SK-N-SH treated with all-trans-retinoic acid at 6 μM for 48 hours (cell line): ENCODE data around the gene RDH14.

Experiments used
- ATAC-seq: fragments of 200-7000 bp; cut with Tn5 transposase; 3 replicates; pipeline ENCODE4 v1.9.1; 2020; ENCODE audit warnings: mild to moderate bottlenecking, moderate library complexity
- ARNTL ChIP-seq: fragments of 450-650 bp; formaldehyde crosslinking; IDR thresholded peaks from 2 replicates; pipeline ENCODE4 v1.5.0; 2020; ENCODE audit warnings: low read depth, mild to moderate bottlenecking, moderate library complexity, borderline replicate concordance
- BACH2 ChIP-seq: fragments of 250-450 bp; sonication (Bioruptor Pico); IDR thresholded peaks from 2 replicates; pipeline ENCODE4 v1.9.0; 2021; ENCODE audit warnings: mild to moderate bottlenecking, borderline replicate concordance
- CREB5 ChIP-seq: fragments of 250-450 bp; sonication (Bioruptor Pico); IDR thresholded peaks from 2 replicates; pipeline ENCODE4 v1.5.1; 2020; ENCODE audit warnings: low read depth, mild to moderate bottlenecking, moderate library complexity
- CSDC2 ChIP-seq: fragments of 250-450 bp; sonication (Bioruptor Pico); IDR thresholded peaks from 2 replicates; pipeline ENCODE4 v1.5.0; 2020; ENCODE audit warnings: mild to moderate bottlenecking, moderate library complexity
- CSRNP3 ChIP-seq: fragments of 250-450 bp; sonication (Bioruptor Pico); IDR thresholded peaks from 2 replicates; pipeline ENCODE4 v1.5.1; 2021; ENCODE audit warnings: mild to moderate bottlenecking, moderate library complexity
- ESRRG ChIP-seq: fragments of 250-450 bp; sonication (Bioruptor Pico); IDR thresholded peaks from 2 replicates; pipeline ENCODE4 v1.6.1; 2021; ENCODE audit warnings: mild to moderate bottlenecking
- GLIS3 ChIP-seq: fragments of 250-450 bp; sonication (Bioruptor Pico); IDR thresholded peaks from 2 replicates; pipeline ENCODE4 v1.5.0; 2020; ENCODE audit warnings: mild to moderate bottlenecking, moderate library complexity
- ISL1 ChIP-seq: fragments of 250-450 bp; sonication (Bioruptor Pico); IDR thresholded peaks from 2 replicates; pipeline ENCODE4 v2.1.2; 2022; ENCODE audit warnings: mild to moderate bottlenecking, moderate library complexity
- OSR1 ChIP-seq: fragments of 250-450 bp; sonication (Bioruptor Pico); IDR thresholded peaks from 2 replicates; pipeline ENCODE4 v1.8.0; 2022; ENCODE audit warnings: moderate library complexity, mild to moderate bottlenecking, inconsistent platforms
- PATZ1 ChIP-seq: fragments of 250-450 bp; sonication (Bioruptor Pico); IDR thresholded peaks from 2 replicates; pipeline ENCODE4 v1.8.0; 2020; ENCODE audit warnings: mild to moderate bottlenecking, moderate library complexity, borderline replicate concordance
- POU6F1 ChIP-seq: fragments of 250-450 bp; sonication (Bioruptor Pico); IDR thresholded peaks from 2 replicates; pipeline ENCODE4 v1.8.0; 2021; ENCODE audit warnings: low read depth, mild to moderate bottlenecking, moderate library complexity, borderline replicate concordance
- PPARA ChIP-seq: fragments of 250-450 bp; sonication (Bioruptor Pico); IDR thresholded peaks from 2 replicates; pipeline ENCODE4 v1.5.0; 2020; ENCODE audit warnings: mild to moderate bottlenecking, borderline replicate concordance
- RARB ChIP-seq: fragments of 250-450 bp; sonication (Bioruptor Pico); IDR thresholded peaks from 2 replicates; pipeline ENCODE4 v1.8.0; 2021; ENCODE audit warnings: mild to moderate bottlenecking, moderate library complexity
- SNAI2 ChIP-seq: fragments of 250-450 bp; sonication (Bioruptor Pico); IDR thresholded peaks from 2 replicates; pipeline ENCODE4 v1.5.0; 2020; ENCODE audit warnings: mild to moderate bottlenecking, moderate library complexity
- TCF4 ChIP-seq: fragments of 250-450 bp; sonication (Bioruptor Pico); IDR thresholded peaks from 2 replicates; pipeline ENCODE4 v1.8.0; 2021; ENCODE audit warnings: mild to moderate bottlenecking, moderate library complexity, borderline replicate concordance
- TOX ChIP-seq: fragments of 250-450 bp; sonication (Bioruptor Pico); IDR thresholded peaks from 2 replicates; pipeline ENCODE4 v1.8.0; 2021; ENCODE audit warnings: mild to moderate bottlenecking, moderate library complexity, borderline replicate concordance
- TSHZ2 ChIP-seq: fragments of 250-450 bp; sonication (Bioruptor Pico); IDR thresholded peaks from 2 replicates; pipeline ENCODE4 v1.5.0; 2020; ENCODE audit warnings: mild to moderate bottlenecking, moderate library complexity
- ZC3H10 ChIP-seq: fragments of 250-450 bp; sonication (Bioruptor Pico); IDR thresholded peaks from 2 replicates; pipeline ENCODE4 v1.5.1; 2021; ENCODE audit warnings: mild to moderate bottlenecking, moderate library complexity
- ZFP3 ChIP-seq: fragments of 250-450 bp; sonication (Bioruptor Pico); IDR thresholded peaks from 2 replicates; pipeline ENCODE4 v1.5.0; 2020; ENCODE audit warnings: mild to moderate bottlenecking, moderate library complexity
- ZFP30 ChIP-seq: fragments of 450-650 bp; formaldehyde crosslinking; IDR thresholded peaks from 2 replicates; pipeline ENCODE4 v1.5.0; 2022; ENCODE audit warnings: mild to moderate bottlenecking, moderate library complexity
- ZNF565 ChIP-seq: fragments of 450-650 bp; formaldehyde crosslinking; conservative IDR thresholded peaks from 2 replicates; pipeline ENCODE4 v1.5.0; 2020; ENCODE audit warnings: low read depth, mild to moderate bottlenecking, moderate library complexity
- ZNF70 ChIP-seq: fragments of 450-650 bp; formaldehyde crosslinking; IDR thresholded peaks from 2 replicates; pipeline ENCODE4 v1.5.0; 2020; ENCODE audit warnings: mild to moderate bottlenecking, moderate library complexity
- ZNF8 ChIP-seq: fragments of 450-650 bp; formaldehyde crosslinking; IDR thresholded peaks from 2 replicates; pipeline ENCODE4 v1.5.0; 2020; ENCODE audit warnings: mild to moderate bottlenecking, moderate library complexity

Gene RDH14

GRCh38 chr2:18560031-18560796, at the start of gene RDH14:
Gene RDH14 (minus strand): TSS chr2:18560653. CDS start chr2:18560572, 81 bp downstream.
- ATAC-seq, result peak; percentile 97
- TF ChIP-seq POU6F1 (CRISPR knock-in tag) (no peak), OSR1 (no peak), GLIS3 (0 out of 2 replicates have a peak, but pooled peaks have one; percentile 14), ISL1 (no peak), TOX (CRISPR knock-in tag) (no peak), PPARA (CRISPR knock-in tag) (no peak), ZNF8 (CRISPR knock-in tag) (no peak), ZFP3 (CRISPR knock-in tag) (0 out of 2 replicates have a peak, but pooled peaks have one; percentile 32), ARNTL (CRISPR knock-in tag) (no peak), PATZ1 (no peak), ZC3H10 (CRISPR knock-in tag) (no peak), ZNF565 (CRISPR knock-in tag) (no peak), BACH2 (no peak), TSHZ2 (CRISPR knock-in tag) (peak; percentile 38; the same call in 1 of the 2 replicates), ZNF70 (CRISPR knock-in tag) (0 out of 2 replicates have a peak, but pooled peaks have one; percentile 15), SNAI2 (CRISPR knock-in tag) (no peak), ESRRG (CRISPR knock-in tag) (0 out of 2 replicates have a peak, but pooled peaks have one; percentile 71)

GRCh38 chr2:18610090-18610489, 49.6 kb upstream of the RDH14 start:
- ATAC-seq, result no peak
- no peak for TF ChIP-seq CSRNP3 (CRISPR knock-in tag)
- no peak for TF ChIP-seq OSR1
- TF ChIP-seq TCF4 (CRISPR knock-in tag), result no peak
- TF ChIP-seq PPARA (CRISPR knock-in tag), result no peak
- TF ChIP-seq, all 23 proteins: peak for 0

- no peak for TF ChIP-seq RARB (CRISPR knock-in tag)
- TF ChIP-seq PPARA (CRISPR knock-in tag), result no peak
- TF ChIP-seq ARNTL (CRISPR knock-in tag), result no peak
- no peak; the same call in 2 of the 3 replicates for ATAC-seq
Measured at GRCh38 chr2:18605115-18605514, 44.7 kb upstream of the RDH14 start.

GRCh38 chr2:18604531-18604885, 44.1 kb upstream of the RDH14 start:
- peak; percentile 64 for ATAC-seq
- no peak for TF ChIP-seq OSR1
- no peak for TF ChIP-seq ZNF565 (CRISPR knock-in tag)
- TF ChIP-seq ISL1, result peak; percentile 32; the same call in 1 of the 2 replicates
- TF ChIP-seq BACH2, result peak; percentile 8; the same call in 1 of the 2 replicates
- TF ChIP-seq ZNF8 (CRISPR knock-in tag), result peak; percentile 11; the same call in 1 of the 2 replicates
- no peak for TF ChIP-seq ZFP3 (CRISPR knock-in tag)
- peak; percentile 48; the same call in 1 of the 2 replicates for TF ChIP-seq CREB5 (CRISPR knock-in tag)
- TF ChIP-seq RARB (CRISPR knock-in tag), result no peak
- no peak; the same call in 1 of the 2 replicates for TF ChIP-seq PATZ1
- no peak for TF ChIP-seq ZFP30 (CRISPR knock-in tag)
- no peak for TF ChIP-seq TOX (CRISPR knock-in tag)
- no peak for TF ChIP-seq ZC3H10 (CRISPR knock-in tag)
- TF ChIP-seq GLIS3, result no peak
- TF ChIP-seq ZNF70 (CRISPR knock-in tag), result no peak
- TF ChIP-seq CSDC2 (CRISPR knock-in tag), result no peak
